ENCODE results near the gene YARS1. TPM values are rescaled to one million over a fixed set of nuclear protein-coding genes. Genes with fewer than 3 reads are reported as not detected.
"Not testable (repeated sequence)": the region's sequence is repeated elsewhere in the genome, so short reads cannot be mapped to it uniquely, and the experiment has no call there.

Gene YARS1
- total RNA-seq, 2 experiments from 2014 or later: 259 to 309 TPM

DNA sequence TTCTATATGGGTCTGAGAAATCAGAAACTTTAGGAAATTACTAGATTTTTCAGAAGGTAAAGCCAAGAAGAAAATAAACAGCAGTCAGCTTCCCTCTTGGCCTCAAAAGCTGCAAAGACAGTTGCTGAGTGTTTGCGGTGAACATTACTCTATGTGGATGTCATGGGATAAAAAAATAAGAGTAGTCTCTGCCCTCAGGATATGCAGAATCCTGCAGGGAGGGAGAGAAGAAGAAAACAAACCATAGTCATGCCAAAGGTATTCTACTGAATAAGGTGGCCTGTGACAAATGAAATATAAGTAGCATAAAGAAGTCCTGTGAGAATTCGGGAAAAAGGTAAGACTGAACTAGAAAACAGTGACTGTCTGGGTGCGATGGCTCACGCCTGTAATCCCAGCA, 19.0 kb downstream of the YARS1 start:
- H3K4me1 Mint-ChIP-seq: peaks cover 56% of the 10 kb centered on the region
- H3K27ac Mint-ChIP-seq: peak overlapping the region; percentile 79
- H3K4me3 Mint-ChIP-seq: no peak overlapping the region
- peaks cover 59% of the 10 kb centered on the region for H3K36me3 Mint-ChIP-seq (ENCODE audit: low read depth)
- no peak for ATAC-seq
- no peaks in the 10 kb centered on the region for H3K9me3 Mint-ChIP-seq (ENCODE audit: low read depth)
- DNase-seq: no peak
- intact Hi-C loops (cut with DNase I, micrococcal nuclease): loop anchor here in 1 of 2 experiments (5.0 kb wide), 2 partner anchors 164 to 541 kb away; partner anchors contain the start of gene RNF19B
- H3K27me3 Mint-ChIP-seq: no peaks in the 10 kb centered on the region
- ChIA-PET POLR2A (interaction anchor here (0.7 kb wide), 1 partner anchor 195 kb away, joined by 3 read pairs; no protein-coding TSS in a partner anchor), CTCF (interaction anchor here (0.7 to 1.8 kb wide), 3 partner anchors 25 to 135 kb away, joined by 4 read pairs; no protein-coding TSS in a partner anchor)

DNA sequence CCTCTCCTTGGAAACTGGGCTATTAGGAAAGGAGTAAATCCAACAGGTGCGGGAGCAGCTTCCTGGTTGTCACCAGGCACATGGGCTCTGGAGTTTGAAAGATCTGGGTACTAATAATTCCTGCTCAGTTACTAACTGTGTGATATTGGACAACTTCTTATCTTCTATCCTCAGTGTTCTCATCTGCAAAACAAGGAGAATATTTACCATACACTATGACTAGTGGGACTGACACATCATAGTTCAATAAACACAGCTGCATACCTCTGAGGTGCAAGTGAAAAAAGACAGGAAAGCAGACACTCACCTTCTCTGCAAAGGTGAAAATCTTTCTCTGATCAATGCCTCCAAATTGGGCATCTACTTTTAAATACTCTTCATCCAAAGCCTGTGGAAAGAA, 19.7 kb downstream of the YARS1 start:
- intact Hi-C loops (cut with DNase I, micrococcal nuclease): loop anchor here in 1 of 2 experiments (5.0 kb wide), 2 partner anchors 165 to 540 kb away; partner anchors contain the start of gene RNF19B
- ATAC-seq (no peak), DNase-seq (no peak)
- H3K4me3 Mint-ChIP-seq: no peak overlapping the region
- H3K9me3 Mint-ChIP-seq (ENCODE audit: low read depth): no peaks in the 10 kb centered on the region
- POLR2A ChIA-PET: interaction anchor here (0.7 kb wide), 1 partner anchor 196 kb away, joined by 3 read pairs; no protein-coding TSS in a partner anchor
- peak overlapping the region; percentile 31 for H3K27ac Mint-ChIP-seq
- CTCF ChIA-PET: interaction anchor here (1.8 kb wide), 1 partner anchor 26 kb away, joined by 4 read pairs; no protein-coding TSS in a partner anchor
- H3K36me3 Mint-ChIP-seq (ENCODE audit: low read depth): peaks cover 59% of the 10 kb centered on the region
- H3K27me3 Mint-ChIP-seq: no peaks in the 10 kb centered on the region
- H3K4me1 Mint-ChIP-seq: peaks cover 53% of the 10 kb centered on the region

- H3K27me3 Mint-ChIP-seq; DNase-seq; ATAC-seq; H3K4me3 Mint-ChIP-seq; H3K27ac Mint-ChIP-seq; CTCF ChIA-PET; H3K9me3 Mint-ChIP-seq (ENCODE audit: low read depth); POLR2A ChIA-PET: not testable (repeated sequence)
- Mint-ChIP-seq H3K4me1 (peaks cover 38% of the 10 kb centered on the region), H3K36me3 (ENCODE audit: low read depth) (peaks cover 63% of the 10 kb centered on the region)
- intact Hi-C loops (cut with DNase I, micrococcal nuclease): loop anchor here in 1 of 2 experiments (5.0 kb wide), 2 partner anchors 167 to 538 kb away; partner anchors contain the start of gene RNF19B
Measured at GRCh38 chr1:32795763-32796162, 21.4 kb downstream of the YARS1 start.

GRCh38 chr1:32791881-32792280, 25.3 kb downstream of the YARS1 start:
- POLR2A ChIA-PET: no interaction called here

DNA sequence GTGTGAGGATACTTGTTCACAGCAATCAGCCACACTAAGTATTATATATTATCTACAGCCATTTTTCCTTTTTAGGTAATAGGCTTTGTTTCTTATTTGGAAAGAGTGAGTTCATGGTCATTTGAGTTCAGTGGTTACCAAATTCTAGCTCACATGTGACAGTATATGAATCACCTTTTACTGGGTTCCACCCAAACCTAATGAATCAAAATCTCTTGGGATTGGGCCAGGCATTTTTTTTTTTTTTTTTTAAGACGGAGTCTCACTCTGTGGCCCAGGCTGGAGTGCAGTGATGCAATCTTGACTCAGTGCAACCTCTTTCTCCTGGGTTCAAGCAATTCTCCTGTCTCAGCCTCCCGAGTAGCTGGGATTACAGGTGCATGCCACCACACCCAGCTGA, 27.8 kb downstream of the YARS1 start:
- DNase-seq; intact Hi-C loops (cut with DNase I, micrococcal nuclease); H3K4me1 Mint-ChIP-seq; H3K27me3 Mint-ChIP-seq; POLR2A ChIA-PET; H3K27ac Mint-ChIP-seq; H3K9me3 Mint-ChIP-seq (ENCODE audit: low read depth); H3K4me3 Mint-ChIP-seq: not testable (repeated sequence)
- peak; percentile 36 for ATAC-seq
- CTCF ChIA-PET: interaction anchor here (0.5 to 0.7 kb wide), 3 partner anchors 8 to 78 kb away, joined by 4 read pairs; no protein-coding TSS in a partner anchor
- H3K36me3 Mint-ChIP-seq (ENCODE audit: low read depth): peaks cover 48% of the 10 kb centered on the region

More at GRCh38 chr1:32791881-32792280, 25.3 kb downstream of the YARS1 start:
- Mint-ChIP-seq H3K4me1 (peaks cover 2% of the 10 kb centered on the region), H3K27me3 (no peaks in the 10 kb centered on the region), H3K36me3 (ENCODE audit: low read depth) (peaks cover 43% of the 10 kb centered on the region), H3K4me3 (no peak overlapping the region), H3K27ac (no peak overlapping the region), H3K9me3 (ENCODE audit: low read depth) (no peaks in the 10 kb centered on the region)
- intact Hi-C loops (cut with DNase I, micrococcal nuclease): no loop called here
- DNase-seq: no peak
- CTCF ChIA-PET: interaction anchor here (0.7 to 2.3 kb wide), 3 partner anchors 10 to 33 kb away, joined by 3 to 11 read pairs (median 5); no protein-coding TSS in a partner anchor
- no peak for ATAC-seq

GRCh38 chr1:32786856-32787255, 30.3 kb downstream of the YARS1 start:
- Mint-ChIP-seq H3K27me3 (no peaks in the 10 kb centered on the region), H3K4me3 (no peak overlapping the region), H3K27ac (peak overlapping the region; percentile 25), H3K4me1 (no peaks in the 10 kb centered on the region), H3K36me3 (ENCODE audit: low read depth) (peaks cover 53% of the 10 kb centered on the region), H3K9me3 (ENCODE audit: low read depth) (no peaks in the 10 kb centered on the region)
- ATAC-seq (peak; percentile 30), DNase-seq (no peak)
- CTCF ChIA-PET: interaction anchor here (2.4 kb wide), 1 partner anchor 13 kb away, joined by 7 read pairs; no protein-coding TSS in a partner anchor
- POLR2A ChIA-PET: no interaction called here
- intact Hi-C loops (cut with DNase I, micrococcal nuclease): no loop called here

- intact Hi-C loops (cut with DNase I, micrococcal nuclease): no loop called here
- Mint-ChIP-seq H3K27ac (no peak overlapping the region), H3K4me3 (no peak overlapping the region), H3K9me3 (ENCODE audit: low read depth) (no peaks in the 10 kb centered on the region), H3K4me1 (no peaks in the 10 kb centered on the region), H3K36me3 (ENCODE audit: low read depth) (peaks cover 57% of the 10 kb centered on the region), H3K27me3 (no peaks in the 10 kb centered on the region)
- ATAC-seq (no peak), DNase-seq (no peak)
- CTCF ChIA-PET: no interaction called here
- POLR2A ChIA-PET: no interaction called here
Measured at GRCh38 chr1:32784817-32785216, 32.3 kb downstream of the YARS1 start.

DNA sequence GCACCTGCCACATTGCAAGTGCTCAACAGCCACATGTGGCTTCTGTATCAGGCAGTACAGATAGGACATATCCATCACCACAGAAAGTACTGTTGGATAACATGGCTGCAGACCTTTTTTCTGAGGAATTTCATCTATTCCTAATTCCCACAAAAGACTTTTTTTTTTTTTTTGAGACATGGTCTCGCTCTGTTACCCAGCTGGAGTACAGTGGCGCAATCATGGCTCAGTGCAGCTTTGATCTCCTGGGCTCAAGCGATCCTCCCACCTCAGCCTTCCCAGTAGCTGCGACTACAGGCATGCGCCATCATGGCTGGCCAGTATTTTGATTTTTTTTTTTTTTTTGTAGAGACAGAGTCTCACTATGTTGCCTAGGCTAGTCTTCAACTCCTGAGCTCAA, 33.3 kb downstream of the YARS1 start:
- Mint-ChIP-seq H3K36me3 (ENCODE audit: low read depth) (peaks cover 64% of the 10 kb centered on the region), H3K9me3 (ENCODE audit: low read depth) (no peaks in the 10 kb centered on the region), H3K27ac (no peak overlapping the region), H3K4me1 (no peaks in the 10 kb centered on the region), H3K4me3 (no peak overlapping the region), H3K27me3 (no peaks in the 10 kb centered on the region)
- ChIA-PET POLR2A (interaction anchor here (0.6 kb wide), 1 partner anchor 37 kb away, joined by 6 read pairs; no protein-coding TSS in a partner anchor), CTCF (interaction anchor here (2.0 kb wide), 1 partner anchor 72 kb away, joined by 6 read pairs; no protein-coding TSS in a partner anchor)
- intact Hi-C loops (cut with DNase I, micrococcal nuclease): no loop called here
- ATAC-seq (no peak), DNase-seq (no peak)

DNA sequence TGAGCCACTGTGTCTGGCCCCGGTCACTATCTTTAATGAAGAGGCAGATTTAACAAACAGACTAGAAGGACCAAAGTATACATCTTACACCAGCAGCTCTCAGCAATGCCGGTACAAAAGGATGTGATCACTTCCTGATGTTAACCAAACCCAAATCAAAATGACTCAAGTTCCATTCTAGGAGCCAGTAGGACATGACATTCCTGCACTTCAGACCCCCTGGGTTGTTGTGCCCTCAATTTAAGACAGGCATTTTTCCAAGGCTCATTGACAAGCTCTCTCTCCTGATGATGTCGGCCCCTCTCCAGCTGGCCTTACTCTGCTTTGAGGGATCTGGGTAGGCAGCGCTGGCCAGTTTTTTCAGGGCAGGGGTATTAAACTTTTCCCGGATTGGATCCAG, 35.1 kb downstream of the YARS1 start:
- H3K4me1 Mint-ChIP-seq: no peaks in the 10 kb centered on the region
- intact Hi-C loops (cut with DNase I, micrococcal nuclease): no loop called here
- ATAC-seq (no peak), DNase-seq (no peak)
- CTCF ChIA-PET: interaction anchor here (0.6 to 2.6 kb wide), 5 partner anchors 8 to 70 kb away, joined by 3 to 18 read pairs (median 5); no protein-coding TSS in a partner anchor
- POLR2A ChIA-PET: interaction anchor here (0.7 kb wide), 1 partner anchor 539 kb away, joined by 6 read pairs; no protein-coding TSS in a partner anchor
- H3K27ac Mint-ChIP-seq: no peak overlapping the region
- no peaks in the 10 kb centered on the region for H3K27me3 Mint-ChIP-seq
- H3K4me3 Mint-ChIP-seq: no peak overlapping the region
- no peaks in the 10 kb centered on the region for H3K9me3 Mint-ChIP-seq (ENCODE audit: low read depth)
- H3K36me3 Mint-ChIP-seq (ENCODE audit: low read depth): peaks cover 68% of the 10 kb centered on the region

GRCh38 chr1:32780628-32781234, 36.4 kb downstream of the YARS1 start:
- peaks cover 63% of the 10 kb centered on the region for H3K36me3 Mint-ChIP-seq (ENCODE audit: low read depth)
- ChIA-PET CTCF (interaction anchor here (2.6 kb wide), 1 partner anchor 8 kb away, joined by 18 read pairs; no protein-coding TSS in a partner anchor), POLR2A (interaction anchor here (0.7 kb wide), 1 partner anchor 74 kb away, joined by 3 read pairs; no protein-coding TSS in a partner anchor)
- H3K27ac Mint-ChIP-seq: no peak overlapping the region
- no peak overlapping the region for H3K4me3 Mint-ChIP-seq
- no peak for DNase-seq
- no peaks in the 10 kb centered on the region for H3K27me3 Mint-ChIP-seq
- H3K9me3 Mint-ChIP-seq (ENCODE audit: low read depth): no peaks in the 10 kb centered on the region
- peaks cover 5% of the 10 kb centered on the region for H3K4me1 Mint-ChIP-seq
- no peak for ATAC-seq
- intact Hi-C loops (cut with DNase I, micrococcal nuclease): no loop called here

- ChIA-PET CTCF (interaction anchor here (0.6 to 1.0 kb wide), 2 partner anchors 68 to 108 kb away, joined by 3 to 4 read pairs; no protein-coding TSS in a partner anchor), POLR2A (interaction anchor here (0.7 kb wide), 1 partner anchor 73 kb away, joined by 3 read pairs; no protein-coding TSS in a partner anchor)
- Mint-ChIP-seq H3K4me1 (peaks cover 7% of the 10 kb centered on the region), H3K4me3 (no peak overlapping the region), H3K36me3 (ENCODE audit: low read depth) (peaks cover 63% of the 10 kb centered on the region), H3K27ac (no peak overlapping the region), H3K27me3 (no peaks in the 10 kb centered on the region), H3K9me3 (ENCODE audit: low read depth) (no peaks in the 10 kb centered on the region)
- DNase-seq (no peak), ATAC-seq (no peak)
- intact Hi-C loops (cut with DNase I, micrococcal nuclease): no loop called here
Measured at GRCh38 chr1:32780005-32780404, 37.2 kb downstream of the YARS1 start.

Data from activated CD4-positive, alpha-beta T cell treated with anti-CD3 and anti-CD28 coated beads for 36 hours (primary cell).